Ishikawa (cell line): ENCODE data around the gene HOXA13.

Experiments used
- FOXM1 ChIP-seq: IDR thresholded peaks from 2 replicates; pipeline ENCODE4 v1.6.1; 2012; ENCODE audit warnings: low read depth, borderline replicate concordance
- RAD21 ChIP-seq: IDR thresholded peaks from 2 replicates; pipeline ENCODE4 v1.6.1; 2012; ENCODE audit warnings: low read depth

DNA sequence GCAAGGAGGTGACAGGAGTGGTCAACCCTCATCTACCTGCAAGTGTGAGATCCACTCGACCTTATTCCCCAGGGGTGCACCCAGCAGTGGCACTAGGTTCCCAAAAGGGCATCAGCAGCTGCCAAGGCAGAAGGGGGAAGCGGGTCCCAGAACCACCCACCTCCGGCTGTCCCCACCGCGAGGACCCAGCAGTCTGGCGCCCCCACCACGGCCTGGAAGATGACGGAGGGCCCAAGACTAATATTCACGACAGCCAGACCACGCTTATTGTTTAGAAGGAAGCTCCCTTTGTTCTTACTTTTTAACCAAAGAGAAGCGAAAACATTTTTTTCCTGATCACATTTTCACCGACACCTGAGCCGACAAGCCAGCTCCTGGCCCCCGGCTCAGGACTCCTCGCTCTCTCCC is 39.1 kb upstream of the HOXA13 start:
- TF ChIP-seq RAD21 (no peak), FOXM1 (no peak)
